ENCODE results near the gene USP5. TPM values are rescaled to one million over a fixed set of nuclear protein-coding genes. Genes with fewer than 3 reads are reported as not detected.
A peak's percentile ranks its signal among the peaks of the same experiment; 100 is the strongest.

USP5 gene, protein sequence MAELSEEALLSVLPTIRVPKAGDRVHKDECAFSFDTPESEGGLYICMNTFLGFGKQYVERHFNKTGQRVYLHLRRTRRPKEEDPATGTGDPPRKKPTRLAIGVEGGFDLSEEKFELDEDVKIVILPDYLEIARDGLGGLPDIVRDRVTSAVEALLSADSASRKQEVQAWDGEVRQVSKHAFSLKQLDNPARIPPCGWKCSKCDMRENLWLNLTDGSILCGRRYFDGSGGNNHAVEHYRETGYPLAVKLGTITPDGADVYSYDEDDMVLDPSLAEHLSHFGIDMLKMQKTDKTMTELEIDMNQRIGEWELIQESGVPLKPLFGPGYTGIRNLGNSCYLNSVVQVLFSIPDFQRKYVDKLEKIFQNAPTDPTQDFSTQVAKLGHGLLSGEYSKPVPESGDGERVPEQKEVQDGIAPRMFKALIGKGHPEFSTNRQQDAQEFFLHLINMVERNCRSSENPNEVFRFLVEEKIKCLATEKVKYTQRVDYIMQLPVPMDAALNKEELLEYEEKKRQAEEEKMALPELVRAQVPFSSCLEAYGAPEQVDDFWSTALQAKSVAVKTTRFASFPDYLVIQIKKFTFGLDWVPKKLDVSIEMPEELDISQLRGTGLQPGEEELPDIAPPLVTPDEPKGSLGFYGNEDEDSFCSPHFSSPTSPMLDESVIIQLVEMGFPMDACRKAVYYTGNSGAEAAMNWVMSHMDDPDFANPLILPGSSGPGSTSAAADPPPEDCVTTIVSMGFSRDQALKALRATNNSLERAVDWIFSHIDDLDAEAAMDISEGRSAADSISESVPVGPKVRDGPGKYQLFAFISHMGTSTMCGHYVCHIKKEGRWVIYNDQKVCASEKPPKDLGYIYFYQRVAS
- polyA plus RNA-seq (2012; ENCODE audit: insufficient read depth, insufficient read length) = 50.6 TPM

DNA sequence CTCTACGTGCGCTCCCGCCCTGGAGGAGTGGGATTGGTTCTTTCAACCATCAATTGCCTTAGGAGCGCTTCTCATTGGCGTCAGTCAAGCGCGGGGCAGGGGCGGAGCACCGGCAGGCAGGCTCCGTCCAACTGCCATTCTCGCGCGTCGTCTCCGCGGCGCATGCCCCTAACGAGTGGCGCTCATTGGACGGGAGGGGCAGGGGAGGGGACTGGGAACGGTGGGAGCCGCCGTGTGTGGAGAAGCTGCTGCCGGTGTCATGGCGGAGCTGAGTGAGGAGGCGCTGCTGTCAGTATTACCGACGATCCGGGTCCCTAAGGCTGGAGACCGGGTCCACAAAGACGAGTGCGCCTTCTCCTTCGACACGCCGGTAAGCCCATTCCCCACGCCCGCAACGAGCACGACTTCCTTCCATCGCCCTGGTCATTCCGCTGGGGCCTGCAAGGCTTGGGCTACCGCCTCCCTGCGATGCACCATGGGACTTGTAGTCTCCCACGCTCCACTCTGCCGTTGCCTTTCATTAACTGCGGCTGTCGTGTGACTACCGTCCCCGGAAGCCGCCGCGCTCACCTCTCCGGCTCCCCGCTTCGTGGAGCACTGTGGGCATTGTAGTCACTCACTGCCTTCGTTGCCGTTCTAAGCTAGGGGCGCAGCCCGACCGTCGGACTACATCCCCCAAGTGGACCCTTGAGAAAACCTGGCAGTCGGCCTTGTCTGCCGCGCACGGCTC lies at the start of gene USP5:
USP5 (plus strand) TSS at position 230 of the 730 bp plus-strand sequence; CDS start at position 260, 30 bp downstream.
- H3K4me3 ChIP-seq (ENCODE audit: low read length) = peak within 1 kb of the TSS; percentile 92
- DNase-seq (ENCODE audit: low read depth, low spot score) = peak; percentile 99

DNA sequence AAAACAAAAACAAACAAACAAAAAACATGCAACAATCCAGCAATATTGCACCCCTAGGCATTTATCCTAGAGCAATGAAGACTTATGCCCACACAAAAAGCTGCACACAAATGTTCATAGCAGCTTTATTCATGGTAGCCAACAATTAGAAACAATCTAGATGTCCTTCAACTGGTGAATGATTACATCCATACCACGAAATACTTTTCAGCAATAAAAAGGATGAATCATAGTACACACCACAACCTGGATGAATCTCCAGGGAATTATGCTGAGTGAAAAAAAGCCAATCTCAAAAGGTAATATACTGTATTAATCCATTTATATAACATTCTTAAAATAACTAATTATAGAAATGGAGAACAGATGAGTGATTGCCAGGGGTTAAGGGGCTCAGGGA lies 44.8 kb upstream of the USP5 start:
- no peak for DNase-seq (ENCODE audit: low read depth, low spot score)
- no peak overlapping the region for H3K4me3 ChIP-seq (ENCODE audit: low read length)

DNA sequence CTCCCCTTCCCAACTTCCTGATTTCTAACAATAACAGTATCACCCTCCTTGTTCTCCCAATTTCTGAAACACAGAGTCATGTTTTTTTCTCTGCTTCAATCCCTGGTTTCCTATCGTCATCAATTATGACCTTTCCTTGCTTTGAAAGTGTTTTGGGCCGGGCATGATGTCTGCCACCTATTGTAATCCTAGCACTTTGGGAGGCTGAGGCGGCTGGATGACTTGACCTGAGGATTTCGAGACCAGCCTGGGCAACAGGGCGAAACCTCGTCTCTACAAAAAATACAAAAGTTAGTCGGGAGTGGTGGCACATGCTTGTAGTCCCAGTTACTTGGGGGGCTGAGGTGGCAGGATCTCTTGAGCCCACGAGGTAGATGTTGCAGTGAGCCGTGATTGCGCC lies 42.9 kb upstream of the USP5 start:
- DNase-seq (ENCODE audit: low read depth, low spot score) = no peak

DNA sequence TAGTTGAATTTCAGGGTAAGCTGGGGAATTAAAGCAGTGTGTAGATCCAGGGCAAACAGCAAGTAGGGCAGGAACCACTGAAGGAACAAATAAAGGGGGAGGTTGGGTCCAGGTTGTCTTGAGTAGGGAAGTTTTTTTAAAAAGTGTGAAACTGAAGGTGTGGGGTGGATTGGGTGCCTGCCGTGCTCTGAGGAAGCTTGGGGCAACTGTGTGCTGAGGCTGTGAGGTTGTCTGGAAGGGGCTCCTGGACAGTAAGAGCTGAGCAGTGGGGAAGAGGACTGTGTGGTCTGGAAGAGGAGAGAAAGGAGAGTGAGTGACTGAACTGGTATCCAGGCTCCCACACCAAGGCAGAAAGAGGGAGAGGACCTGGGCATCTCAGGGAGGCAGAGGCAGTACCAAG lies 41.2 kb upstream of the USP5 start:
- no peak for DNase-seq (ENCODE audit: low read depth, low spot score)
- H3K4me3 ChIP-seq (ENCODE audit: low read length) = no peak overlapping the region

More for the DNA sequence above, 42.9 kb upstream of the USP5 start:
- no peak overlapping the region for H3K4me3 ChIP-seq (ENCODE audit: low read length)

DNA sequence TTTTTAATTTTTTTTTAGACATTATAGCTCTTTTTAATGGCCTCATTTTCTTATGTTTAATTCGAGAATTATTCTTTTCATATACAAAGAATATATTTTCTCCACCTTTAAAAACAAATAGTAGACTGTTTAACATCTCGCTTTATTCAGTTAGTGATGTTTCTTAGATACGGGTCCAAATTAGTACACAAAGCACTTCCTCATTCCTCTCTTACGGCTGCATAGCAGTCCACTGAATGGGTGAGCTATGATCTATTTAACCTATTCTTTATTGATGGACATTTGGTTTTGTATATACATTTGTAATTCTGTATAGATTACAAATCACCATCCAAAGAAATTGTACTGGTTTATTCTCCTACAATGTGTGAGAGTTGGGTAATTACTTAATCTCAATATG lies 38.6 kb upstream of the USP5 start:
- no peak for DNase-seq (ENCODE audit: low read depth, low spot score)
- no peak overlapping the region for H3K4me3 ChIP-seq (ENCODE audit: low read length)

DNA sequence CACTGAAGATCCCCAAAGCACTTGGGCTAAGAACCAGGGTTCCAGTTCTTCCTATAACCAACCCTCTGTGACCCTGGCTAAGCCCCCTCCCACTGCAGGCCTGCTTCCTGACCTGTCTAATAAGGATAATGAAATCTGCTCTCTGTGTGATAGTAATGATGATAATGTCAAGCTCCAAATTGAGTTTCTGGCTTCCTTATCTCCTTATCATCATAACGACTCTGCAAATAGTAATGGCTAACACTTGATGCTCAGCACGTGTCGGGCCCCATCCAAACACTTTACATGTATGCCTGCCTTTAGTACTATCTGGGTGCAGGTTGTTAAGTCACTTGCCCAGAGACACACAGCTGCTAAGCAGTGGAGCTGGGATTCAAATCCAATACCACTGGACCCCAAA lies 35.4 kb upstream of the USP5 start:
- H3K4me3 ChIP-seq (ENCODE audit: low read length) = no peak overlapping the region

DNA sequence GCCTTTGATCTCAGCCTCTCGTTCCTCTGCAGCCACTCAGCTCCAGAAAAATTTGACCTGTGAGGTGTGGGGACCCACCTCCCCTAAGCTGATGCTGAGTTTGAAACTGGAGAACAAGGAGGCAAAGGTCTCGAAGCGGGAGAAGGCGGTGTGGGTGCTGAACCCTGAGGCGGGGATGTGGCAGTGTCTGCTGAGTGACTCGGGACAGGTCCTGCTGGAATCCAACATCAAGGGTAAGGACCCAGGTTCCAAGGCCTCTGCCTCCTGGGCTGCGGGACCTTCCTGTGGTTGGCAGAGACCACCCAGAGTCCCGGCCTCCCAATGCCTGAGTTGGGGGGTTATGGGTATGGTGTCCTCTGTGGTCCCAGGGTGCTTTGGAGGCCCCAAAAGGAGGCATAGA lies 34.9 kb upstream of the USP5 start:
- no peak overlapping the region for H3K4me3 ChIP-seq (ENCODE audit: low read length)
- DNase-seq (ENCODE audit: low read depth, low spot score) = no peak

More for the DNA sequence above, 35.4 kb upstream of the USP5 start:
- no peak for DNase-seq (ENCODE audit: low read depth, low spot score)

DNA sequence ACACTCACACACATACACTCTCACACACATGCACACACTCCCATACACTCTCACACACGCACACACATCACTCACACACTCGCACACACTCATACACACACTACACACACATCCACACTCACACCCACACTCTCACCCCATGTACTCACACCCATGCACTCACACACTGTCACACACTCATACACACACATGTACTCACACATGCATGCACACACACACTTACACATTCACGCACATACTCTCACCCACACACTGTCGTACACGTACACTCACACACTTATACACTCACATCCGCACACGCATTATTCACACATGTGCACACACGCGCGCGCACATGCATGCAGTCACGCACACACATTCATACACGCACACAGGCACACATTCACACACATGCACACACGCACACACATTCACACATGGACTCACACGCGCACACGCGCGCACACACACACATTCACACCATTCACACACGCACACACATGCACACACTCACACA lies 34.2 kb upstream of the USP5 start:
- no peak for DNase-seq (ENCODE audit: low read depth, low spot score)

DNA sequence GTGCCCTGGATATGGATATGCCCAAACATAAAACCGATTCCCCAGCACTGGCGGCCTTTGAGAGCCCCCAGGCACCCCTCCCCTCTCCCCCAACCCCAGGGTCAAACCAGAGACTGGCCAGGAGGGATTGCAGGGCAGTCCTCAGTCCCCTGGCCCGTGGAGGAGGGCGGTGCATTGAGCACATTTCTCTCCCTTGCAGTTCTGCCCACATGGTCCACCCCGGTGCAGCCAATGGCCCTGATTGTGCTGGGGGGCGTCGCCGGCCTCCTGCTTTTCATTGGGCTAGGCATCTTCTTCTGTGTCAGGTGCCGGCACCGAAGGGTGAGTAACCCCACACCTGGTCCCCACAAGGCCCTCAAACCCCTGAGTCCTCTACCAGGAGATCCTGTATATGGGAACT lies 33.7 kb upstream of the USP5 start:
- no peak for DNase-seq (ENCODE audit: low read depth, low spot score)
- H3K4me3 ChIP-seq (ENCODE audit: low read length) = no peak overlapping the region

More for the DNA sequence above, 34.2 kb upstream of the USP5 start:
- no peak overlapping the region for H3K4me3 ChIP-seq (ENCODE audit: low read length)

DNA sequence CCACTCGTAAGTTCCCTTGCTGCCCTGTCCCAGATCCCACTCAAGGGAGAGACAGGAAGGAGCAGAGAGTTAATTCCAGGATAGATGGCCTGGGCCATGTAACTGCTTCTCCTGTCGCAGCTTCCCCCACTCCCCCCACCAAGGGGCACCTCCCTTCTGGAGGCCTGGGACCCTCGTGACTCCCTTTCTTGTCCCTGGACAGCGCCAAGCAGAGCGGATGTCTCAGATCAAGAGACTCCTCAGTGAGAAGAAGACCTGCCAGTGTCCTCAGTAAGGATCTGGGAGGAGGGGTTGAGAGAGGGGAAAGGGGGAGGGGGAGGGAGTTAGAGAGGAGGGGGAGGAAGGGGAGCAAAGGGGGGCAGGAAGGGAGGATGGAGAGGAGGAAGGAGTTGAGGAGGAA lies 33.3 kb upstream of the USP5 start:
- no peak overlapping the region for H3K4me3 ChIP-seq (ENCODE audit: low read length)
- DNase-seq (ENCODE audit: low read depth, low spot score) = no peak

DNA sequence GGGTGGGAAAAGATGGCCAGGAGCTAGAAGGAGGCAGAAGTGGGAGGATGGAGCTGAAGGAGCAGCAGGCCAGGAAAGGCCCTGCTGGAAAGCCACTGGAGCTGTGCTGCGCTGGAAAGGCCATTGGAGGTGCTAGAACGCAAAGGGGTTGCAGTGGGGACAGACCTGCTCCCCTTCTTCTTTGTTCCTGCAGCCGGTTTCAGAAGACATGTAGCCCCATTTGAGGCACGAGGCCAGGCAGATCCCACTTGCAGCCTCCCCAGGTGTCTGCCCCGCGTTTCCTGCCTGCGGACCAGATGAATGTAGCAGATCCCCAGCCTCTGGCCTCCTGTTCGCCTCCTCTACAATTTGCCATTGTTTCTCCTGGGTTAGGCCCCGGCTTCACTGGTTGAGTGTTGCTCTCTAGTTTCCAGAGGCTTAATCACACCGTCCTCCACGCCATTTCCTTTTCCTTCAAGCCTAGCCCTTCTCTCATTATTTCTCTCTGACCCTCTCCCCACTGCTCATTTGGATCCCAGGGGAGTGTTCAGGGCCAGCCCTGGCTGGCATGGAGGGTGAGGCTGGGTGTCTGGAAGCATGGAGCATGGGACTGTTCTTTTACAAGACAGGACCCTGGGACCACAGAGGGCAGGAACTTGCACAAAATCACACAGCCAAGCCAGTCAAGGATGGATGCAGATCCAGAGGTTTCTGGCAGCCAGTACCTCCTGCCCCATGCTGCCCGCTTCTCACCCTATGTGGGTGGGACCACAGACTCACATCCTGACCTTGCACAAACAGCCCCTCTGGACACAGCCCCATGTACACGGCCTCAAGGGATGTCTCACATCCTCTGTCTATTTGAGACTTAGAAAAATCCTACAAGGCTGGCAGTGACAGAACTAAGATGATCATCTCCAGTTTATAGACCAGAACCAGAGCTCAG lies 32.6 kb upstream of the USP5 start:
- DNase-seq (ENCODE audit: low read depth, low spot score) = no peak
- H3K4me3 ChIP-seq (ENCODE audit: low read length) = no peak overlapping the region

DNA sequence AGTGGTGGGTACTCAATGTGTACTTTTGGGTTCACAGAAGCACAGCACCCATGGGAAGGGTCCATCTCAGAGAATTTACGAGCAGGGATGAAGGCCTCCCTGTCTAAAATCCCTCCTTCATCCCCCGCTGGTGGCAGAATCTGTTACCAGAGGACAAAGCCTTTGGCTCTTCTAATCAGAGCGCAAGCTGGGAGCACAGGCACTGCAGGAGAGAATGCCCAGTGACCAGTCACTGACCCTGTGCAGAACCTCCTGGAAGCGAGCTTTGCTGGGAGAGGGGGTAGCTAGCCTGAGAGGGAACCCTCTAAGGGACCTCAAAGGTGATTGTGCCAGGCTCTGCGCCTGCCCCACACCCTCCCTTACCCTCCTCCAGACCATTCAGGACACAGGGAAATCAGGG lies 31.8 kb upstream of the USP5 start:
- H3K4me3 ChIP-seq (ENCODE audit: low read length) = no peak overlapping the region
- no peak for DNase-seq (ENCODE audit: low read depth, low spot score)

DNA sequence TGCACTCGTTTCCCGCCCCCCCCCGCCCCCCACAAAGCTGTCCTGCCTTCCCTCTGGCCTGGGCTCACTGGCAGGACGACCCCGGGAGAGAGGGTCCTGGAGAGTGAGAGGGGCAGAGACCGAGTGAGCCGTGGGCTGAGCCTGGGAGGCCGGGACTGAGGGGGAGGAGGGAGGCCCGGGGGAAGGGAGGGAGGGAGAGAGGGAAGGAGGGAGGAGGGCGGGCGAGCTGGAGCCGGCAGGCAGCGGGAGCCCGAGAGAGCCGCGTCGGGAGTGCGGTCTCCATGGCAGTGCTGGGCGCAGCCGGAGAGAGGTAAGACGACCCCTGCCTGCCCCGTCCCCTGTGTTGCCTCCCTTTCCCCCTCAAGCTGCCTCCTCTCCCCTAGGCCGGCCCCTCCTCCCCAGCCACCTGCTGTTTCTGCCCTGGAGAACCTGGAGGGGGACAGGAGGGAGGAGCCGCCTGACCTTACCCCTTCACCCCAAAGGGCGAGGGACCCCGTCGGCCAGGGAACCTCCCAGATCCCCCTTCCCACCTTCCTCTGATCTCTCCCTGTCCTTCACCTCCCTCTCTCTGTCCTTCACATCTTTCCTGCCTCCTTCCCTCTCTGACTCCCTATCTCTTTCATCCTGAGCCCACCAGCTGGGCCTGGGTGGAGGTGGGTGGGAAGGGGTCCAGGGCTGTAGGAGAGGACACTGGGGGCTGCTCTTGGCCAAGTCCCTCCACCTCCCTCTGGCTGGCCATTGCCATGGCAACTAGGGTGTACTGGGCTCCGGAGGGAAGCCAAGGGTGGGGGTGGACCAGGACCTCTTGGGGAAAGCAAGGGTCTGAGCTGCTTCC lies 30.1 kb upstream of the USP5 start, which contains the start of gene GPR162:
GPR162 (plus strand) TSS at position 231 of the 835 bp plus-strand sequence. CDS start 2,078 bp downstream, outside the sequence.
- H3K4me3 ChIP-seq (ENCODE audit: low read length) = peak within 1 kb of the TSS; percentile 42

DNA sequence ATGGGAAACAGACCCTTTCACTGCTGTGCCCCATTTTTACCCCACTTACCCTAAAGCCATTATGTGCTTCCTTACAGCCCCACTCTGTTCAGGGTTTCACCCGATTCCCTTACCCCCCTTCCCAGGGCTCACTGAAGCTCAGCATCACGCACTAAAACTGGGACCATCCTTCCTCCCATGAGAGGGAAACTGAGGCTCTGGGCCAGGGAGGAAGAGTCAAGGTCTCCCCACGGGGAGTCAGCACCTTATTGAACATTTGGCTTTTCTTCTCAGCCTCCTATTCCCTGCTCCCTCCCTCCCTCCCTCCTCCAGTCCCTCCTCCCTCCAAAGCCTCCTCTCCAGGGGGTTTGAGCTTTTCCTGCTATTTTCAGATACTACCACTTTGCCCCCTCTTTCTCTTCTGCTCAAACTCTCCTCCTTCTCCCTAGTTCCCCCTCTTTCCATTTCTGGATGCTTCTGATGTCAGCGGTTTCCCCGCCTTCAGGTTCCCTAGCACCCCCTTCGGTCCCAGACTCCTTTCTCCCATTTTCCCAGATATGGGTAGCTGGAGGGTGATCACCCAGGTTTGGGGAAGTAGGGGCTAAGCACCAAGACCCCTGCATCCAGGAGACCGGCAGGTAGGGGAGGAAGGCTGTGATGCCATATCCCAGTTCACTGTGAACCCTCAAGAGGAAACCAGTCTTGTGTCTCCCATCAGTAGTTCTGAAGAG lies 29.4 kb upstream of the USP5 start:
- no peak overlapping the region for H3K4me3 ChIP-seq (ENCODE audit: low read length)
- no peak for DNase-seq (ENCODE audit: low read depth, low spot score)

More for the DNA sequence above, 30.1 kb upstream of the USP5 start, which contains the start of gene GPR162:
- DNase-seq (ENCODE audit: low read depth, low spot score) = no peak

DNA sequence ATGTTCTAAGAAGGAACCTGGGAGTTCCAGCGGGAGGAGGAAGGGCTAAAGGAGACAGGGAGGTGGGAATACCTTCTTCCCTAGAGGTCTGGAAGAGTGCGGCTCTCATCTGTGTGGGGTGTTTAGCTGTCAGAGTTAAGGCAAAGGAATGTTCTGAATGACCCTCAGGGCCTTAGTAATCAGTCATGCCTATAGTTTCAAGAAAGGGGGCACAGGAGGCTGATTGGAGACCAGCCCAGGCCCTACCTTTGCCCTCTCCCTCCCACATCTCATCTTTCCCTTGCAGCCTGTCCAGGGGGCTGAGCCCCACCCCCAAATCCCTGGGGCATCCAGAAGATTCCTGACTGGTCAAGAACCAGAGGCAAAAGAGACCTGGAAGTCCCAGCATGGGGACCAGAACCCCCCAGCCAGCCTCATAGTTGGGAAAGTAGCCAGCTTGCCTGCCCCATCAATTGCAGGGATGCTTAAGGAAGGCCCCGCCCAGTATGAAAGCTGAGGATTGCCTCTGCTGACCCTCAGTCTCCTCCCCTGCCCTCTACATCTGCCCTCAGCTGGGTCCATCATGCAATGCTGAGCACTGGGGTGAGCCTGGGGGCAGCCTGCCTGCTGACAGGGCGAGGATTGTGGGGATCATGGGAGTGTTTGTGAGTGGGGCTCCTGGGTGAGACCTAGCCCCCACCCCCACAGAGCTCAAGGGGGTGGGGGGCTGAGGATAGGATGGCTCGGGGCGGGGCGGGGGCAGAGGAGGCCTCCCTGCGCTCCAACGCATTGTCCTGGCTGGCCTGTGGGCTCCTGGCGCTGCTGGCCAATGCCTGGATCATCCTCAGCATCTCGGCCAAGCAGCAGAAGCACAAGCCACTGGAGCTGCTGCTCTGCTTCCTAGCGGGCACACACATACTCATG lies 28.5 kb upstream of the USP5 start:
- H3K4me3 ChIP-seq (ENCODE audit: low read length) = no peak overlapping the region
- no peak for DNase-seq (ENCODE audit: low read depth, low spot score)
